Activated effector memory CD4-positive, alpha-beta T cell treated with anti-CD3 and anti-CD28 coated beads, Interleukin-2, amount 50 U/mL, for 16 hours (primary cell): ENCODE measurements around the gene UCN3.
A peak's percentile ranks its signal among the peaks of the same experiment; 100 is the strongest.
"Not testable (repeated sequence)": the region's sequence is repeated elsewhere in the genome, so short reads cannot be mapped to it uniquely, and the experiment has no call there.

Experiments used
- DNase-seq: peaks from one replicate; pipeline ENCODE4 v3.0.0-alpha.2; 2020

The UCN3 gene

DNA sequence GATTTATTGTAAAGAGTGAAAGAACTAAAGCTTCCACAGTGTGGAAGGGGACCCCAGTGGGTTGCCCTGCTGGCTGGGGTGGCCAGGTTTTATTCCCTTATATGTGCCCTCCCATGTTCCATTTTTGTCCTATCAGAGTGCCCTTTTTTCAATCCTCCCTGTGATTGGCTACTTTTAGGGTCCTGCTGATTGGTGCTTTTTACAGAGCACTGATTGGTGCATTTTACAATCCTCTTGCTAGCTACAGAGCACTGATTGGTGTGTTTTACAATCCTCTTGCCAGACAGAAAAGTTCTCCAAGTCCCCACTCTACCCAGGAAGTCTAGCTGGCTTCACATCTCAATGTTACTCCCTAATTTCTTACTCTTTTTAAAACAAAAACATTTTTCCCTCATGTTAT, 46.0 kb downstream of the UCN3 start:
- not testable (repeated sequence) for DNase-seq

DNA sequence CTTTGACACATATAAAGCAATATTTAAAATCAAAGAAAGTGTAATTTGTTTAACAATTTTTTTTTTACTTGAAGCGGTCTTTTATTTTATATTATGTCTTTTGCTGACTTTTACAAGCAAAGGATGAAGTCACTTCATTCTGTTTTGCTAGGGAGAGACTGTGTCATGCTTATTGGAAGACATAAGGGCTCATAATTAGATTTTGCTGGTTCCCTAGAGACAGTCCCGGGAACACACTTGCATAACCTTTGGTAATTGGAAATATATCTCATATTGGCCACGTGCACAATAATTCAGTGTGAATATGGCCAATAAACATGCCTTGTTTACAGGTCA, 47.1 kb downstream of the UCN3 start:
- no peak for DNase-seq

DNA sequence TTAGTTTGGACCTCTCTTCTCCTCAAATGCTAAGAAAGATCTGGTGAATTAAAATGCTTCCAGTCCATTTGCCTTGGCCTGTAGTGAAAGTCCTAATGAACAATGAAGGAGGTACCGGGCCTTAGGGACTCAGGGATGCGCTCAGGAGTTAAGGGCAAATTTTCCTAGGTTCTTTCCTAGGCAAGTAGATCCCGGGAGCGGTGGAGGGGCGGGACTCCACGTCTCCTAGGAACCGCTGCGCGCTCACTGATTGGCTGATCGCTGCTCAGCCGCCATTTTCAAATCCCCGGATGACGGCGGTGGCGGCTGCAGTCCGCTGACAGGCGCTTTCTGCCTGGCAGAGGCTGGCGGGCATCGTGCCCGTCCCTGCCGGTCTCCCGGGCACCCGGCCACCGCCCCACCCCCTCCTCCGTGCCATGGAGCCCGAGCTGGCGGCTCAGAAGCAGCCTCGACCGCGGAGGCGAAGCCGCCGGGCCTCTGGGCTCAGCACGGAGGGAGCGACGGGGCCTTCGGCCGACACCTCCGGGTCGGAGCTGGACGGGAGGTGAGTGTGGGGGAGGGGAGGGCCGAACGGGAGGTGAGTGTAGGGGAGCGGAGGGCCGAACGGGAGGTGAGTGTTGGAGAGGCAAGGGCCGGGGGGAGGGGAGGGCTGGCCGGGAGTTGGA, 47.6 kb downstream of the UCN3 start, which contains the start of gene NET1:
Gene NET1, plus strand, starts transcription at position 281 of the 665 bp plus-strand sequence. Its CDS starts 136 bp downstream, at position 417.
- peak; percentile 88 for DNase-seq

DNA sequence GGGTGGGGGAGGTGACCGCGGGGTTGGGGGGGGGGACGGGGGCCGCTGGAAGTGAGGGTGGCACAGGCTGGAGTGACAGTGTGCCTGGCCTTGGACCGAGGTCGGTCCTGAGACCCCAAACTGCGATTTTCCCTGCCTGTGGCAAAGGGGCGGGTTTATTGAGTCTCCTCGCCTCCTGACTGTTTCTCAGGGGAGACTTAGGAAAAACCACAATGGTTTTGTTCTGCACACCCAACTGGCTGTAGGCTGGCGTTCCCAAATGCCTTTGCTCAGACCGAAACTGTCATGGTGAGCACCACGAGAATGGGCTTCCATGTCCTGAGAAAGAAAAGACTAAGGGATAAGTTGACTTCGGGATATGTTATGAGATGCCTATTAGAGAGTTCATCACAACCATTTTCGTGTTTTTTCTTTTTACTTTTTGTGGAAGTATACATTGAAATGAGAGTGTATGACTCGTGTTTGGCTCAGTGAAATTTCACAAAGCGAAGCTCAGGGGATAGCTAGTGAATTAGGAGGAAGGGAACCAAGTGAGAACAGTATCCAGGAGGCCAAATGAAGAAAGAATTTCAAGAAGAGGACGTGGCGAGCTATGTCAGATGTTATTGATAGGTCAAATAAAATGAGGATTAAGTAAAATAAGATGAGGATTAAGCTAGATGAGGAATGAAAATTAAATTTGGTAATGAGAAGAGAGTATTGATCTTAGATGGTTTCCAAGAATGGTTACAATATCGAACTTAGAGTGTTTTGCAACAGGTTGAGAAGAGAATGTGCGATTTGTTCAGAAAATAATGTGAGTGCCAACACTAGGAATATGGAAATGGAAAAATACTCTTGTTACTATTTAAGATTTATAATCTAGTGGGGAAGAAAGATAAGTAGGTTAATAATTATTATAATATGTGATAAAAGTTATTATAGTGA, 48.5 kb downstream of the UCN3 start:
- no peak for DNase-seq

DNA sequence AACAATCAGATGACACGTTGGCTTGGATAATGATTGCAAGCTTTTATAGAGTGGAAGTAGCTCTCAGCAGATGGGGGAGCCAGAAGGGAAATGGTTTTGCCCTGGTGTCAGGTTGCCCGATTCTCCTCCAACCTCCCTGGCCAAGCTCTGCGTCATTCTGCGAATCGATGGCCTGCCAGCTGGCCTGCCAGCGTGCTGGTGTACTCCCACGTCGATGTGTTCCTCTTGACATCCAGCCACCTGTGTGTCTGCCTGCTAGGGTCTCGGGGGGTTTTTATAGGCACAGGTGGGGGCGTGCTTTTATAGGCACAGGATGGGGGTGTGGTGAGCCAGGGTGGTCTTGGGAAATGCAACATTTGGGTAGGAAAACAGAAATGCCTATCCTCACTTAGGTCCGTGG, 52.2 kb downstream of the UCN3 start:
- no peak for DNase-seq

DNA sequence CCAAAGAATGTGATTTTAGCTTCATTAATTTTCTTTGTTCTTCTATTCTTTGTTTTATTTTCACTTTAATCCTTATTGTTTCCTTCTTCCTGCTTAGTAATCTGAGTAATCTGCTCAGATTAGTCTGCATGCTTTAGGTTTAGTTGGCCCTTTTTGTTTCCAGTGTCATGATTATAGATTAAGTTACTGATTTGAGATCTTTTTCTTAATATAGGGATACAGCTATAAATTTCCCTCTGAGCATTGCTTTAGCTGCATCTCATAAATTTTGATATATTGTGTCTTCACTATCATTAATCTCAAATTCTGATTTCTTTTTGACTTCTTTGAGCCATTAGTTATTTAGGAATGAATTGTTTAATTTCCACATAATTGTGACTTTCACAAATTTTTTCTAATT, 53.8 kb downstream of the UCN3 start:
- no peak for DNase-seq

DNA sequence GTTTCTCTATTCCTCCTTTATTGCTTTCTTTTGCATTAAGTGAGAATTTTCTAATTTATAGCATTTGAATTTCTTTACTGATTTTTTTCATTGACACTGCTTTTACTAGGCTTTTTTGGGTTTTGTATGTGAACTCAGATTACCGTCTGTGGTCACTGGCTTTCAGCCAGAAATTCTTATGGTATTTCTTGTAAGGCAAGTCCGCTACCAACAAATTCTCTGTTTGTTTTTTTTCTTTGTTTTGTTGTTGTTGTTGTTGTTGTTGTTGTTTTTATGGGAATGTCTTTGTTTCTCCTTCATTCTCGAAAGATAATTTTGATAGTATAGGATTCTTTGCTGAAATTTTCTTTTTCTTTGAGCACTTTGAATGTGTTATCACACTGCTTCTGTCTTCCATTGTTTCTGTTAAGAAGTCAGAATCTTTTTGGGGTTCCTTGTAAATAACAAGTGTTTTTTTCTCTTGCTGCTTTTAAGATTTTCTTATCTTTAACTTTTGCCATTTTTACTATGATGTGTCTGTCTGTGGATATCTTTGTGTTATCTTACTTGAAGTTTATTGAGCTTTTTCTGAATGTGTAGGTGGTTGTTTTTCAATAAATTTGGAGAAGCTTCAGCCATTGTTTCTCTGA, 54.8 kb downstream of the UCN3 start:
- no peak for DNase-seq

DNA sequence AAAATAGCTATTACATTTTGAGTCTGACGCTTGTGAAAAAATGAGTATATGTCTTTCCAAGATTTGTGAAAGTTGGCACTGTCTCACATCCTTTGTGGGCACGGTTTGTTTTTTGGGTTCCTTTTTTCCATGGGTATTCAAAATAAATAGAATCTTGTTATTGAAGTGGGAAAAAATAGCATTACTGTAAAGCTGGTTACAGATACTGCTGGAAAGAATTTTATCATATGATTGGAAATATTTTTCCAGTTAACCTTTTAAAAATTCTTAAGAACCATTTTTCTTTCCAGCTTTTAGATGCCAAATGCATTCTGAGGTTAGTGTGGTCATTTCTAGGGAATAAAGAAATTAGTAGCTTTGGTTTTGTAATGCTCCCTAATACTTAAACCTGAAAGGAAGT, 59.0 kb downstream of the UCN3 start:
- DNase-seq = no peak
